Urothelium cell line (cell line): Measurements from ENCODE around the gene GCHFR.

Source experiments
- DNase-seq: peaks from one replicate; pipeline ENCODE4 v3.0.0; 2011; ENCODE audit warnings: low spot score, mixed read lengths
- FAIRE-seq: peaks from 2 replicates; lab custom pipeline; 2011; peaks lifted over from hg19 to GRCh38; lab: Jason Lieb, UNC

Gene GCHFR

DNA sequence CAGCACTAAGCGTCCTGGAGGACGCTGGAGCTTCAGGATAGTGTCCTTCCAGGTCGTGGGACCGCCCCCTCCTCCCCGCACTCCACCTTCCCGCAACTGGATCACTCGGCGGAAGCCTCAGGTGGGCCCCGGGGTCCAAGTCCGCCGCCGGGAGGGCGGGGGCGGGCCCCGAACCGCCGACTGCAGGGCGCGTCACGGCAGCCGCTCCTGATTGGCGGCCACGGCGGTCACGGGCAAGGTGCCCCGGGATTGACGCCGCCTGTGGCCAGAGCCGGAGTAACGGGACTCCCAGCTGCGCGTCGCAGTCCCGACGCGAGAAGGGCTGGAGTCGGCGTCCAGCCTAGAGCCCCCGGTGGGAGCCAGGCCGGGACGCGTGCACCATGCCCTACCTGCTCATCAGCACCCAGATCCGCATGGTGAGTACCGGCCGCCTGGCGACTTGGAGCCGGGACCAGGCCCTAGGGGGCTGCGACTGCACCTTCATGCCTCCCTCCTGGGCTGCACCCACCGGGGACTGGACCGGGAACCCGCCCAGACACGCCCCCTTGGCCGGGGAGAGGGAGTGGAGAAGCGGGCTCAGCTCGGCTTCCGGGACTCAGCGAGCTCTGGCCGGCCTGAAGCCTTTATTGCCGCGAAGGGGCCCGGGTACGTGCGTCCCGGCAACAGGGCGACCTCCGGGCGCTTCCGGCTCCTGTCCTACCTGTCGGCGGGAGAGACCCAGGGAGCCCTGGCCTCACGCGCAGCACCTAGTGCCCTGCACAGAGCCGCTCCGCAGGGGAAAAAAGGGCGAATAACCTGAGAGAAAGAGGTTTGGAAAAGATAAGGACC is at the start of gene GCHFR:
Gene GCHFR (plus strand): TSS at position 268 of the 828 bp plus-strand sequence. CDS start 113 bp downstream, at position 381.
- FAIRE-seq (no peak), DNase-seq (no peak)

DNA sequence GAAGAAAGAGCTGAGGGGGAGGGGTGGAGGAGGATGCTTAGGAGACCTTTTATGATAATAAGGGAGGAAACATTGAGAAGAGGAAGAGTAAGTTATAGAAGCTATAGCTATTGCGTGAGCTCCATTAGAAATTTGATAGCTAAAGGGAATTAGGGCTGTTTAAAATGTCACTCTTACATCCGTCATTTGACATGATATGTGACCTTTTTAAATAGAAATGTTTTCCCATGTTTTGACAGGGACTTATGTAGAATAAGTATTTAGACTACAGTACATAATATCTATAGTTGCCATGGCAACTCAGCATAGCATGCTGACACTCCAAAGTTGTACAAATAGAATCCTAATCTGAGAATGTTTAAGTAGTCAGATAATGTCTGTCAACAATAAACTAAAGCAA is 49.7 kb upstream of the GCHFR start:
- FAIRE-seq: no peak
- DNase-seq: no peak

GRCh38 chr15:40716165-40716564 is 47.7 kb upstream of the GCHFR start:
- FAIRE-seq: no peak
- no peak for DNase-seq

DNA sequence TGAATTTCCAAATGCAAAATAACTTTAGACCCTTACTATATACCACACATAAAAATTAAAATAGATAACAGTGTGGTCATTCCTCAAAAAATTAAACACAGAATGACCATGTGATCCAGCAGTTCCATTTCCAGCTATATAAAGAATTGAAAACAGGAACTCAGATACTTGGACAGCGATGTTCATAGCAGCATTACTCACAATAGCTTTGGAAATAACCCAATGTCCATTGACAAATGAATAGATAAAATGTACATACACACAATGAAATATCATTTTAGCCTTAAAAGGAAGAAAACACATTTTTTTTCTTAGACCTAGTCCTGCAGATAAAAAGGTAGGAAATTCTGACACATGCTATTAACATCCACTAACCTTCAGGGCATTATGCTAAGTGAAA is 42.2 kb upstream of the GCHFR start:
- DNase-seq (no peak), FAIRE-seq (no peak)

DNA sequence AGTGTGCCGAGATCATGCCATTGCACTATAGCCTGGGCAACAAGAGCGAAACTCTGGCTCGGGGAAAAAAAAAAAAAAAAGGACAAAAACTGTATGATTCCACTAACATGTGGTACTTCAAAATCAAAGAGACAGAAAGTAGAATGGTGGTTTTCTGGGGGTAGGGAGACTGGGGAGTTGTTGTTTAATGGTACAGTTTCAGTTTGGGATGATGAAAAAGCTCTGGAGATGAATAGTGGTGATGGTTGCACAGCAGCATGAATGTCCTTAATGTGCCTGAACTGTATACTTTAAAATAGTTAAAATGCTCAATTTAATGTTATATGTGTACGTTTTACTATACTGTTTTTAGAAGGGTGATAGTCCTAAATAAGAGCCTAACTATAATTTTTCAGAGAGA is 41.5 kb upstream of the GCHFR start:
- no peak for FAIRE-seq
- no peak for DNase-seq

GRCh38 chr15:40722934-40723333 is 40.9 kb upstream of the GCHFR start:
- FAIRE-seq: no peak
- no peak for DNase-seq

- DNase-seq (no peak), FAIRE-seq (no peak)
Observed at GRCh38 chr15:40723919-40724318, 39.9 kb upstream of the GCHFR start.

DNA sequence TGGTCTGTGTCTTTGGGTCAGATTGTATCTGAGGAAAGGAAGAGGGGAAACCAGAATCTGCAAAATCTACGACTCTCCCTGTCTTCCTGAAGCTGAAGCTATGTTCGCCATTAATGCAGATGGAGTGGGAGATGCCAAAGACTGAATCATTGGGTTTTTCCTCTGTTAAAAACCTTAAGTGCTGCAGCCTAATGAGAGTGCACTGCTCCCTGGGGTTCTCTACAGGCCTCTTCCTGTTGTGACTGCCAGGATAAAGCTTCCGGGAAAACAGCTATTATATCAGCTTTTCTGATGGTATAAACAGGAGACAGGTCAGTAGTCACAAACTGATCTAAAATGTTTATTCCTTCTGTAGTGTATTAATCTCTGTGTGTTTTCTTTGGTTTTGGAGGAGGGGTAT is 32.8 kb upstream of the GCHFR start:
- FAIRE-seq (no peak), DNase-seq (no peak)

DNA sequence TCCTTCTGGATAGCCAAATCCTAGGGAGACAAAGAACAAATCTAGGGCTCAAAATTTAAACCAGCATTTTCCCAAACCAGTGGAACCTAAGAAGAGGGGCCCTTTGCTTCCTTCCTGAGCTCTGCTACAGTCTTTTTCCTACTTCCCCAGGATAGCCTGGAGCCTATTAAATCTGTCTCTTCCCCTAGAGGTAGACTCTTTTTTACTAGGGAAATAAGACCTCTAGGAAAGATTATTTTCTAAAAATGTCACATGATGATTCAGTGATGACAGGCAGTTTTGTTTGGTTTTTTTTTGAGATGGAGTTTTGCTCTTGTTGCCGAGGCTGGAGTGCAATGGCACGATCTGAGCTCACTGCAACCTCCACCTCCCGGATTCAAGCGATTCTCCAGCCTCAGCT is 27.3 kb upstream of the GCHFR start:
- DNase-seq (no peak), FAIRE-seq (no peak)

DNA sequence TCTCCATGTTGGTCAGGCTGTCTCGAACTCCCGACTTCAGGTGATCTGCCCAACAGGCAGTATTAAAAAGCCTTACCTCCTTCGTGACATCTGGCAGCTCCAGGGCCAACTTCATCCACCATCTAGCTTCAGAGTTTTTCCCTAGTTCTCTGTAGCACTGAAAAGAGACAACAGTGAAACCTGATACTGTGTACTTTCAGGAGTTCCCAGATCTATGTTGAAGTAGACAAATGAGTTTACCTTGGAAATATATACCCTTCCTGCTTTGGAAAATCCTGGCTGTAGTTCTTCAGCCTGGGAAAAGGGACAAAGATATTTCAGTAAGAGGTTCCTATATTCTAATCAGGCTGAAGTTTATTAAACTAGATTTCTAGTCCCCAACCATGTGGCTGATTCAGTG is 26.8 kb upstream of the GCHFR start:
- no peak for FAIRE-seq
- DNase-seq: no peak

DNA sequence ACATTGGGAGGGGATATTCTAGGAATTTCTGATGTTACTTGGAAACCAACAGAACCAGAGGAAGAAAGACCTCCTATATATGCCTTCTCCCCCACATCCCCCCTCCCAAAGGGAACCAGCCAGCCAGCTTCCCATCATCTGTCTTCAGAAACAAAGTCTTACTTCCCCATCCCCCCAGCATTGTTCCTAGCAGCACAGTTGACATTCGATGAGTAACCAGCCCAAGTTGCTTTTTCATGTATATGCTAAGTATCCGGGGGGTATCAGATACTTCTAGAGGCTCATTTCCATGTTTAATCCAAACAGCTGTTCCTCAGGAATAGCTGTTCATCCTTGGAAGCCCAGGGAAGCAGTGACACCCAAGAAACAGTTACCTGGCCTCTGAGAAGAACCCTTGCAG is 24.8 kb upstream of the GCHFR start:
- DNase-seq: no peak
- no peak for FAIRE-seq

- DNase-seq (no peak), FAIRE-seq (no peak)
Observed at GRCh38 chr15:40739854-40740253, 24.0 kb upstream of the GCHFR start.

GRCh38 chr15:40743485-40743901 is 20.4 kb upstream of the GCHFR start:
- no peak for FAIRE-seq
- DNase-seq: no peak

- no peak for DNase-seq
- FAIRE-seq: no peak
Observed at GRCh38 chr15:40743921-40744814, 19.7 kb upstream of the GCHFR start.

DNA sequence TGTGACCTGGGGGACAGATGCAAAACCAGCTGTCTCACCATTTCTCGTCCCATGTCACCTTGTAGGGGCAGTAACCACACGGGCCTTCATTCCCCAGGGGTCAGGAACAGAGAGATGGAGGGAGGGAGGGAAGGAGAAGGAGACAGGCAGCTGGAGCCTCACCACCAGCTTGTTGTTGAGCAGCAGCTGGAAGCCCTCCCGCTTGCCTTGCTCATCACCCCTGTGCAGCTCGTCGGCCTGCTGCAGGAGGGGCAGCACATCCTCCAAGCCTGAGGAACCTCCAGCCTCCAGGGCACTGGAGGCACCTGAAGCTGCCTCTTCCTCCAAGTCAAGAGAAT is 19.1 kb upstream of the GCHFR start:
- no peak for FAIRE-seq
- no peak for DNase-seq

GRCh38 chr15:40746916-40747418 is 16.9 kb upstream of the GCHFR start:
- no peak for FAIRE-seq

GRCh38 chr15:40747685-40748631 is 15.9 kb upstream of the GCHFR start:
- no peak for DNase-seq

More at GRCh38 chr15:40746916-40747418, 16.9 kb upstream of the GCHFR start:
- DNase-seq: no peak

GRCh38 chr15:40749151-40749630 is 14.7 kb upstream of the GCHFR start:
- DNase-seq (no peak), FAIRE-seq (no peak)

More at GRCh38 chr15:40747685-40748631, 15.9 kb upstream of the GCHFR start:
- FAIRE-seq: no peak

GRCh38 chr15:40750885-40751284 is 13.0 kb upstream of the GCHFR start:
- FAIRE-seq: no peak

DNA sequence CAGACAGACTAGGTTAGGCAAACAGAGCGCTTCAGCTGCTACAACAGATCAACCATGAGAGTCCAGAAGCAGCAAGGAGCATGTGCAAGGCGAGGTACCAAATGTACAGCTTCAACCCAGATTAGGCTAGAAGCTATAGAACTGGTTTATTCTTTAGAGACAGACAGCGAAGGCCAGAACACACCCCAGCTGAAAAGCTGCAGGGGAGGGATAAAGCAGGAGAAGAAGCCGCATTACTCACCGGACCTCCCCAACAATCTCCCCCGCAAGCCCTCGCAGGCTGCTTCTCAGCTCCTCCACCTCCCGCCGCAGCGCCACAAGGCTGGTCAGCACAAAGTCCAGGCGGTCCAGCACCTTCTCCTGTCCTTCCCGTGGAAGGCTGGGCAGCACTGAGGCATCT is 12.1 kb upstream of the GCHFR start:
- FAIRE-seq (no peak), DNase-seq (no peak)

More at GRCh38 chr15:40750885-40751284, 13.0 kb upstream of the GCHFR start:
- no peak for DNase-seq

DNA sequence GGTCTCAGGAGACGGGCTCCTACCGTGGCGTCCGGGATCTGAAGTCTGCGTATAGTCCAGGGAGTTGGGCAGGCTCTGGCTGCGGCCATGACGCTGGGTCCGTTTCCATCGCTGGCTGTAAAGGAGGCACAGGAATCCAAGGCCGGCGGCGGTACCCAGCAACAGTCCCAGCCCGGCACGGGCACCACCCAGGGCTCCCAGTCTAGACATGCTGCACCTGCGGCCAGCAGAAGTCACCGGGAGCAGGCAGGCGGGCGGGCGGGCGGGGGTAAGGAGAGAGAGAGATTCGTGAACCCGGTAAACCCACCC is 9.3 kb upstream of the GCHFR start:
- DNase-seq: no peak
- FAIRE-seq: no peak
